PC-9 (cell line): ENCODE data around the gene SLC44A1.

Experiments
- EZH2 ChIP-seq: fragments of 200-600 bp; sonication (generic); IDR thresholded peaks from 2 replicates; pipeline ENCODE4 v1.8.0; 2017; ENCODE audit warnings: antibody characterized with exemption, low read depth
- TF ChIP-seq, protein P1 (sequence below): fragments of 200-600 bp; sonication (generic); conservative IDR thresholded peaks from 2 replicates; pipeline ENCODE4 v1.6.1; 2017; ENCODE audit warnings: mixed run types, antibody characterized with exemption, mild to moderate bottlenecking, moderate library complexity

GRCh38 chr9:105391288-105391687 lies 146.8 kb downstream of the SLC44A1 start:
- TF ChIP-seq, protein P1, sequence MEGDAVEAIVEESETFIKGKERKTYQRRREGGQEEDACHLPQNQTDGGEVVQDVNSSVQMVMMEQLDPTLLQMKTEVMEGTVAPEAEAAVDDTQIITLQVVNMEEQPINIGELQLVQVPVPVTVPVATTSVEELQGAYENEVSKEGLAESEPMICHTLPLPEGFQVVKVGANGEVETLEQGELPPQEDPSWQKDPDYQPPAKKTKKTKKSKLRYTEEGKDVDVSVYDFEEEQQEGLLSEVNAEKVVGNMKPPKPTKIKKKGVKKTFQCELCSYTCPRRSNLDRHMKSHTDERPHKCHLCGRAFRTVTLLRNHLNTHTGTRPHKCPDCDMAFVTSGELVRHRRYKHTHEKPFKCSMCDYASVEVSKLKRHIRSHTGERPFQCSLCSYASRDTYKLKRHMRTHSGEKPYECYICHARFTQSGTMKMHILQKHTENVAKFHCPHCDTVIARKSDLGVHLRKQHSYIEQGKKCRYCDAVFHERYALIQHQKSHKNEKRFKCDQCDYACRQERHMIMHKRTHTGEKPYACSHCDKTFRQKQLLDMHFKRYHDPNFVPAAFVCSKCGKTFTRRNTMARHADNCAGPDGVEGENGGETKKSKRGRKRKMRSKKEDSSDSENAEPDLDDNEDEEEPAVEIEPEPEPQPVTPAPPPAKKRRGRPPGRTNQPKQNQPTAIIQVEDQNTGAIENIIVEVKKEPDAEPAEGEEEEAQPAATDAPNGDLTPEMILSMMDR = no peak
- TF ChIP-seq EZH2 = no peak
